ELR (cell line): ENCODE measurements around the gene FBLN5.
"Not testable (repeated sequence)": the region's sequence is repeated elsewhere in the genome, so short reads cannot be mapped to it uniquely, and the experiment has no call there.

Experiments used
- DNase-seq: peaks from one replicate; pipeline ENCODE4 v3.0.0-alpha.2; 2015; ENCODE audit warnings: low read depth

FBLN5 gene

GRCh38 chr14:91906374-91906773 is 41.1 kb downstream of the FBLN5 start:
- DNase-seq, result no peak

- DNase-seq, result no peak
Measured at GRCh38 chr14:91904956-91905645, 42.4 kb downstream of the FBLN5 start.

- DNase-seq, result no peak
Measured at GRCh38 chr14:91904483-91904882, 43.0 kb downstream of the FBLN5 start.

- DNase-seq, result no peak
Measured at GRCh38 chr14:91903070-91903469, 44.4 kb downstream of the FBLN5 start.

- no peak for DNase-seq
Measured at GRCh38 chr14:91902336-91902735, 45.2 kb downstream of the FBLN5 start.

GRCh38 chr14:91901449-91902226 is 45.9 kb downstream of the FBLN5 start:
- DNase-seq, result no peak

- no peak for DNase-seq
Measured at GRCh38 chr14:91899806-91900205, 47.7 kb downstream of the FBLN5 start.

GRCh38 chr14:91899213-91899612 is 48.3 kb downstream of the FBLN5 start:
- no peak for DNase-seq

GRCh38 chr14:91898372-91898771 is 49.1 kb downstream of the FBLN5 start:
- no peak for DNase-seq

GRCh38 chr14:91897716-91898115 is 49.8 kb downstream of the FBLN5 start:
- not testable (repeated sequence) for DNase-seq

- DNase-seq, result no peak
Measured at GRCh38 chr14:91897106-91897701, 50.3 kb downstream of the FBLN5 start.

- DNase-seq, result no peak
Measured at GRCh38 chr14:91896419-91896818, 51.1 kb downstream of the FBLN5 start.

- no peak for DNase-seq
Measured at GRCh38 chr14:91893669-91894068, 53.8 kb downstream of the FBLN5 start.

- peak; percentile 39 for DNase-seq
Measured at GRCh38 chr14:91893007-91893406, 54.5 kb downstream of the FBLN5 start.

GRCh38 chr14:91891721-91892220 is 55.7 kb downstream of the FBLN5 start:
- DNase-seq, result no peak

- no peak for DNase-seq
Measured at GRCh38 chr14:91891101-91891500, 56.4 kb downstream of the FBLN5 start.

- no peak for DNase-seq
Measured at GRCh38 chr14:91890291-91890749, 57.2 kb downstream of the FBLN5 start.

- no peak for DNase-seq
Measured at GRCh38 chr14:91889477-91890211, 57.9 kb downstream of the FBLN5 start.

GRCh38 chr14:91888641-91889476 is 58.6 kb downstream of the FBLN5 start:
- no peak for DNase-seq

- no peak for DNase-seq
Measured at GRCh38 chr14:91886961-91887360, 60.5 kb downstream of the FBLN5 start.

- no peak for DNase-seq
Measured at GRCh38 chr14:91885839-91886238, 61.7 kb downstream of the FBLN5 start.
